ENCODE data around the gene CORO7.
A peak's percentile ranks its signal among the peaks of the same experiment; 100 is the strongest.

CORO7 gene

DNA sequence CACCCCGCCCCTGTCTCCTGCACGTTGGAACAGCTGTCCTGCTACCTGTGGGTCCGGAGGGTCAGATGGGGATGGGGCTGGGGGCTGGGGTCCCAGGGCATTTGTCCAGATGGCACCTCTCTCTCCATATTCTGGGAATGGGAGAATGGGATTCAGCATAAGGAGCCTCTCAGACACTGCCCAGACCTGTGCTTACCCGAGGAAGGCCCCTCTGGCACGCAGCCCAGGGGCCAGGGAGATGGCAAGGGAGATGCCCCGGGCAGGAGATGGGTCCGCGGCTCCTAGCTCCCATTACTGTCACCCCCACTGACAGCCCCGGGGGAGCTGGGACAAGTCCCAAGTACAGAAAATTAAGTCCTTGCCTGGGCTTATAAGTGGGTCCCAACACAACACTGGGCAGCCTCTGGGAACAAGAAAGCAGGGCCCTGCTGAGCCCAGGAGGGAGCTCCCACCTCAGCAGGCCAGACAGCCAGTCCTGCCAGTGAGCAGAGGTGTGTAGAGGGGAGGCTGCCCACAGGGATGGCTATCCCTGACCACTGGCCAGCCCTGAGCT, 43.0 kb downstream of the CORO7 start:
- DNase-seq (ENCODE audit: insufficient read length, low spot score) (peak; percentile 54), FAIRE-seq (no peak)

DNA sequence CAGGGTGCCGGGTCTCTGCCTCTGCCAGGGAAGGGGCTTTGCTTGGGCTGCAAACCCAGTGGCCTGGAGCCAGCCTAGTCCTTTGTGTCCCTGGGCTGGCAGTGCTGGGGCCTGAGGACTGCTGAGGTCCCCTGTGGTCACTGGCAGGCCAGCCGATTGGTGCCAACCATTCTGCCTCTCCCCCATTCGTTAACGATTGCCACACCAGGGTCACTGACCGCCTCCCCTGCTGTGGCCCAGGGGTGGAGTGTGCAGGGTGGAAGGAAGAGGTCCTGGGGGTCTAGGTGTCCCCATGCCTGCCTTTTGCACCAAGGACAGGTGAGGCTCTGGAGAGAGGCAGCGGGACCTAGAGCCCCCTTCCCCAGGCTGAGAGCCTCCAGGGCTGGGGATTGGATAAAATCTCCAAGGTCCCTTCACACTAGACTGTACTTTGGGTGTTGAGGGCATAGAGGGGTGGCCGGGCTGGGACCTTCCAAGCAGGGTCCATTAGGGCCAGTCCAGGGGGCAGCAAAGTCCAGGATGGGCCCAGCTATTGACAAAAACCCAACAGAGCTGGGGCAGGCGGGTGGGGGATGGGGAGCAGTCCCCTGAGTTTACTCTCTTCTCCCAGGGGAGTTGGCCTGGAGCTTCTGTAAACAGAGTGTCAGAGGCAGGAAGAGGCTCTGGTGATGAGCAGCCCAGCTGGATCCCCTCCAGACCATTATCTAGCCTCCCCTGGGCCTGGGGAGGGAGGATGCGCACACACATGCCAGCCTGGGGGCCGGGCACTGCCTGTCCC, 43.6 kb downstream of the CORO7 start:
- DNase-seq (ENCODE audit: insufficient read length, low spot score), result peak; percentile 77
- peak; percentile 88 for FAIRE-seq

DNA sequence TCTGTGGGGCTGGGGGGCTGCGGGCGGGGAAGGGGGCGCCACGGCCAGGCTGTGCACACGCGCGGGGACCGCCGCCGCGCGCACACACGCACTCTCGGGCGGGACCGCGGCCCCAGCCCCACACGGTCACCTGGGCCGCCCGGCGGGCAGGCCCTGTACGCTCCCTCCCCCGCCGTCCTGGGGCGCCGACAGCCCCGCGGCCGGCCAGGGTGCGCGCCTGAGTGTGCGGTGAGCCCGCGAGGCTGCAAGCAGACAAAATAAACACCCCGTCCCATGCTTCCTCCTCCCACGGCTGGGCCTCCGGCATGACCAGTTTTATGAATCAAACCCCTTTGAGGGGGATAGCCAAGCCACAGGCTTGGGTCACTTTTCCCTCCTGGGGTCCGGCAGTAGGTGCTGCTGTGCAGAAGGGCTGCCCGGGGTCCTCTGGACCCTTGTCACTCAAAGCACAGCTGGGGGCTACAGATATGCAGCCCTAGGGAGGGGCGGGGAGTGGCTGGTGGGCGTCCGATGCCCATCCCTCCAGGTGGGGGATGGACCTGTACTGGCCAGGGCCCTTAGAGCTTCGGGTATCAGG, 44.3 kb downstream of the CORO7 start:
- no peak for DNase-seq (ENCODE audit: insufficient read length, low spot score)

DNA sequence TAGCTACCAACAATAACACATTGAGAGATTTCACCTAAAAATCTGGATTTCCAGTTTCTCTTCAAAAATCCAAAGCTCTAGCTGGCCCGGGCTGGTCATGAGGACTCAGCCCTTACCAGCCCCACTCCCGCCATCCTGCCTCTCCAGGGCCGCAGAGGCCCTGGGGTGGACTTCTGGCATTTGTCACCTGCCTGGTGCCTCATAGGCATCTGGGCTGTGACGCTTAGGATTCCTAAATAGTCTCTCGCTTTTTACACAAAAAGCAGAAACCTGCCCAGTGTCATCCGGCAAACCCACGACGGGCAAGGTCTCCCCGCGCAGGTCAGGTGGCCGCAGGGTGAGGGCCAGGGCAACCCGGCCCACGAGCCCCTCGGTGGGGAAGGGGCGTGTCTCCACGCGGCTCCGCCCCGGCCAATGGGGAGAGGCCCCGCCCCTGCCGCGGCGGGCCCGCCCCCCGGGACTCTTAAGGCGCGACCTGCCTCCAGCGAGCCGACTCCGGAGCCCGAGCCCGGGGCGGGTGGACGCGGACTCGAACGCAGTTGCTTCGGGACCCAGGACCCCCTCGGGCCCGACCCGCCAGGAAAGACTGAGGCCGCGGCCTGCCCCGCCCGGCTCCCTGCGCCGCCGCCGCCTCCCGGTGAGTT, 44.9 kb downstream of the CORO7 start, which contains the start of gene VASN:
Gene VASN, plus strand, starts transcription at position 492 of the 644 bp plus-strand sequence. CDS start 9,030 bp downstream, outside the sequence.
- peak; percentile 86 for DNase-seq (ENCODE audit: insufficient read length, low spot score)
- FAIRE-seq, result peak; percentile 71

More for the DNA sequence above, 44.3 kb downstream of the CORO7 start:
- FAIRE-seq, result no peak

DNA sequence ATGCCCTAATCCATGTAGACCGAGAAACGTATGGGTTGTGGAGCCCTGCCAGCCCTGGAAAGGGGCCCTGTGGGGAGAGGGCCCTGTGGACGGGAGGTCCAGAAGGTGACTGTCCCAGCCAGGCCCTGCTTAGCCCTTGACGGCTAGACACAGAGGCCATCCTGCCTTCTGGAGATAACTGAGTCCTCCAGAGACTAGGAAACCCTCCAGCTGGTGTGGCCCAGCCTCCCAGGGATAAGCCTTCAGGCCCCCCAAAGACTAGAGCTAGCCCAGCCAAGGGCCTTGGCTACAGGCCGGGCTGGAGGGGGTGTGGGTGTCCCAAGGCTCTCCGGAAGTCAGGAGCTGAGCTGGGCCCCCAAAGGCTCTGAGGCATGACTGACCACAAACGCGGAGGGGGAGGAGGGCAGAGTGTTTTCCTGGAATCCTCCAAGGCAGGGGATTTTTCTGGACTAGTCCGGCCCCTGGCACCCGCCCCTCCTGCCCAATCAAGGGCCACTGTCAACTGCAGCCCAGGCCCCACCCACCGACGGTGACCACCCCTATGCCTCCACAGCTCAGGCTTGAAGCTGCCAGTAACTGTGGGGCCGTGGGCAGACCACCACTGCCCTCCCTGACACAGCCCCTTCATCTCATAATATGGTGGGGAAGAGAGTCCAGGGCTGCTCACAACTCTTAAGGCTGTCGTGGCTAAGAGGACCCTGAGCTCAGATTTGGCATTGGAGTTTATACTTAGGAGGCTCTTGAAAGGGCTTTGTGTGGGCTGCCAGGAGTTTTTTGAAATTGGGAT, 45.6 kb downstream of the CORO7 start:
- DNase-seq (ENCODE audit: insufficient read length, low spot score) (peak; percentile 82), FAIRE-seq (peak; percentile 80)

DNA sequence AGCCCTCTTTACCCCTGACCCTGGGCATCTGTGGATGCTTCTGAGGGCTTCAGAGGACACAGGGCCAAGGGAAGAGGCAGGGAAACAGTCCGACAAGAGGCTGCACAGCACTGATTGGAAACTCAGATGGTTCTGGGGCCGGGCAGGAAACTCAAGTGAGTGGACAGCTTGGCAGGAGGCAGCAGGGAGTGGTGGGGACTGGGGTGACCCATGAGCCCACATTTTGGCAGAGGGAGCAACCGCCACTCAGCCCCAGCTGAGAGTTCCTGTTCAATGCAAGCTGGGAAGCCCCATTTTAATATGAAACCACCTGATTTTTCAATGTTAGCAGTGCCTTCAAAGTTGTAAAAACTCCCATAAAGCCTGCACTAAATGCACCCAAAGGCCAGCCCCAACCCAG, 46.2 kb downstream of the CORO7 start:
- DNase-seq (ENCODE audit: insufficient read length, low spot score) (no peak), FAIRE-seq (no peak)

DNA sequence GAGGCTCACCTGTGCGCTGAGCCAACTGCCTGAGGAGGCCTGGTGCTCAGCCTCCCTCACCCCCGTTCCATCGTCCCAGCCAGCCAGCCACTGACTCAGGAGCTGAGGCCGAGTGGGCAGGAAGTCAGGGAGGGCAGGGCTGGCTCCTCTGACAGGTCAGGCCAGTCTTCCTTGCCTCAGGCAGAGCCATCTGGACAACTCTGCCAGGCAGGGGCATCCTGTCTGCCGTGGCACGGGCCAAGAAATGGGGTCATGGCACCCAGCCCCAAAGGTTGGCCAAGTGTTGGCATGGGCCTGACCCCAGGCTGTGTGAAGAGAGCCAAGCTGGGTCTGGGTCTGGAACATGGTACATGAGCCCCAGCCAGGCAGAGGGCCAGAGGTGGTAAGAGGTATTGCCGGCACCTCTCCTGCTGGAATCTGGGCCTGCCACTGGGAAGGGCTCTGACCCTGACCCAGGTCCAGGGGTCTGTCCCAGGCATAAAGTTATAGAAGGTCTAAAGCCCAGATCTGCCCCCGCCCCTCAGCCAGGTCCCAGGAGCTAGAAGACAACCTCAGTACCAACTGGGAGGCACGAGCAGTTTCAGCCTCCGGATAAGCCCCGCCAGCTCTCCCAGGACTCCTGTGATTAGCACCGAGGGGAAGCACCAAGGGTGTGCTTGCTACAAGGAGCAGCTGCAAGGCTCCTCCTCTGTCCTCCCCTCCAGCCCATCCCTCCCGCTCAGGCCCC, 47.2 kb downstream of the CORO7 start:
- DNase-seq (ENCODE audit: insufficient read length, low spot score) (peak; percentile 67), FAIRE-seq (peak; percentile 97)

DNA sequence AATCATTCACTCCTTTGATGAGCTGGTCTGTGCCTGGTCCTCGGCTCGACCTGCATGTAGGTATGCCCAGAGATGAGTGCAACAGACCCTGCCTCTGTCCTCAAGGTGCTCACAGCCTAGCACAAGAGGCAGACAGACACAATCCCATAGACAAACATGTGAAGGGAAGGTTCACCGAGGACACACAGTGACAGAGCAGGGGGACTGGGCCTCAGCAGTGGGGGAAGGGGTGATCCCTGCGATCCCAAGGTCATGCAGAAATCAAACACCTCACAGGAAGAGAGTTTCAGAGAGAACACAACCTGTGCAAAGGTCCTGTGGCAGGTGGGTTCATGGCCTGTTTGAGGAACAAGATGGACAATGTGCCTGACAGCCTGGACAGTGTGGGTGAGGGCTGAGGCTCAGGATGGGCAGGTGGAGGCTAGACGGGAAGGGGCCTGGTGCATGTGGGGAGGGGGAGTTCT, 49.0 kb downstream of the CORO7 start:
- DNase-seq (ENCODE audit: insufficient read length, low spot score) (no peak), FAIRE-seq (peak; percentile 85)

DNA sequence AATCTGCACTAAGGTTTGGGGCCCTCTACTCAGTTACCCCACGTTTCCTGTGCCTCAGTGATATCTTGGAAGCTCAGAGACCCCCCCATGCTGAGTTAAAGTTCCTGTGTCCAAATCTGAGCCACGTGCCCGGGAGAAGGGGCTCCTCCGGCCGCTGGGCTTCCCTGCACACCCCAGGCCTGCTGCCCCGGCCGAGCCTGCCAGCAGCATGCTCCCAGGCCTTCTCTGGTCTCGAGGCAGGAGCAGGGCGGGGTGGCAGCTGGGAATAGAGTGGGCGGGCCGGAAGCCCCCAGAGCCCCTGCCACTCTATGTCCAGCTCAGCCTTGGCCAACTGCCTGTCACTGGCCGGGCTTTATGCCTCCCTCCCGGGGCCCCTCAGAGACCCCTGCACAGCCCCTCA, 50.4 kb downstream of the CORO7 start:
- DNase-seq (ENCODE audit: insufficient read length, low spot score) (no peak), FAIRE-seq (no peak)

DNA sequence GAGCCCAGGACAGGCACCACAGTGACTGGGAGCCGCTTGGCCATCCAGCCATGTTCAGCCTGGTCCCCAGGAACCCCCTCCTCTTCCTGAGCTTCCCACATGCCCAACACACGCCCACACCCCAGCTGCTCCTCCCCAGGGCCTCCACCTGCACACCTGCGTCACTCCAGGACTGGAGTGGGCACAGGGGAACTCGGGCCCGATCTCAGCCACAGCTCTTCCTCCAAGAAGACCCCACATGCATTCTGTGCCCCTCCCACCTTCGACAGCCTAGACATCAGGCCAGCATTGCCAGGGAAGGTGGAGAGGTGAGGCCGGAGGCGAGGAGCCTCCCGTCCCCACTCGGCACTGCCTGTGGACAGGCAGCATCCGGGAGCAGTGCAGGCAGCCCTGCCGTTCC, 50.8 kb downstream of the CORO7 start:
- DNase-seq (ENCODE audit: insufficient read length, low spot score) (no peak), FAIRE-seq (no peak)

DNA sequence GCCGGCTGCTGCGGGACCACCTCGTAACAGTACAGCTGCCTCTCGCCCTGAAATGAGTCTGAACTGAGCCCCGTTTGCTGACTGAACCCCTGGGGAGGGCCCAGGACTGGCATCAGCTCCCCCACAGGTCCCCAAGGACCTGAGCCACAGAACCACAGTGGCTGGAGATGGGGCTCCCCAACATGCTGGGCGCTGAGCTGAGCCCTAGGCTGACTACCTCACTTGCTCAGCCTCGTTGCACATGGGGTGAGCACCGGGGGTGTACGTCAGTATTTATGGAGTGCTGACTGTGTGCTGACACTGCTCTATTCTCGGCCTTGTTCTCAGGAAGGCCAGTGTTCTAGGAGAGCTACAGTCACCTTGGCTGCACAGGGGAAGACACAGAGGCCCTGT, 51.4 kb downstream of the CORO7 start:
- no peak for FAIRE-seq
- no peak for DNase-seq (ENCODE audit: insufficient read length, low spot score)

DNA sequence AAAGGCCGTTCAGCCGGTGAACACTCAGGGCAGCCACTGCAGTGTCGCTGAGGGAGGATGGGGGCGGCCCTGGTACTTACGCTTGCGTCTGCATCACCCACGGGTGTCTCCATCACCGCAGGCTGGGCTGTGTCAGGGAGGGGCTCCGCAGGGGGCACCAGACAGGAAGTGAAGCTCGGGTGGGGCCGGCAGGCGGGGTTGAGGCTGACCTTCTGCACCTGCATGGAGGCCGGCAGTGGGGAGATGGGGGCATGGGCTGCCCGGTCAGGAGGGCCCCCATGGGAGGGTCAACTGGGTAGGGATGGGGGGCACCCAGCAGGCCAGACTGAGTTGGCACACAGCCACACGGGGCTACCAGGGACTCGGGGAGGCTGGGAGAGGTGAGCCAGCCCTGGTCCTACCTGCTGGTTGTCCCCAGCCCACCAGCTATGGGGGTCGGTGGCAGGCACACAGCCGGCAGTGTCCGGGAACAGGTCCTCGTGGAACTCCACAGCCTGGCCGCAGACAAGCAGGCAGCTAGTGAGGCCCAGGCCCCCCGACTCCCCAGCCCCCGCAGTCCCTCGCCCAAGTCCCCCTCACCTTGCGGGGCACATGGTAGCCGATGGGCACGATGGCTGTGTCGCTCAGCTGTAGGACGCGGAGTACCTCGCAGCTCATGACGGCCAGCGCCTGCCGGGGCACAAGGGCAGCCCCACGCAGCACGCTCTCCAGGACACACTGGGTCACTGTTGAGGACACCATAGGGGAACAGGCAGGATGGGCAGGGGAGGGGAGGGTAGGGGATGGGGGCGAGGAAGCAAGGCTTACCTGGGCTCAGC, 52.0 kb downstream of the CORO7 start:
- DNase-seq (ENCODE audit: insufficient read length, low spot score) (no peak), FAIRE-seq (no peak)

DNA sequence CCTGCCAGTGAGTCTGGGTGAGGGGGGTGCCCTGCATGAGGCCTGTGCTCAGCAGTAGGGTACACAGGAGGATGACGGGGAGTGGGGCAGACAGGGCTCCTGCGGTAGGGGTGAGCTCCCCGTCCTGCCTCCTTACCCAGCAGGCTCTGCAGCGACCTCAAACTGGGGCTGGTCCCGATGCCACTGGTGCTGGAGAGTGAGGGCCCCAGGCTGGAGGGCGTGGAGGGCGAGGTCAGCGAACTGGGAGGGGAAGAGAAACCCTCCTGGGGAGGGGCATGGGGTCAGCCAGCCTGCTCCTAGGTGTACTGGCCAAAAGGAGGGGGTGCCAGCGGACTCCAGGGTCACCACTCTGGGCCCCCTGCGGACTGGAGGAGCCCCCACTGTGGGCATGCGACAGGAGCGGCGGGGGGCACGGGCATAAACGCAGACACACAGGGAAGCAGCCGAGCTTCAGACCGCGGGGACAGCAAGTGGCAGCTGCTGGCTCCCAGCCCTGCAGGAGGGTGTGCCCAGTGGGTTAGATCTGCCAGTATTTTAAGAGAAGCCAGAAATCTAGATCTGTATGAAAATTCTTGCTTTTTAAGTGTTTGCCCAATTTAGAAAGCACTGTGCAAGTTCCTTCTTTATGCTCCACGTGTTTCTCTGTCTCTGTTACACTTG, 53.8 kb downstream of the CORO7 start:
- FAIRE-seq, result no peak

DNA sequence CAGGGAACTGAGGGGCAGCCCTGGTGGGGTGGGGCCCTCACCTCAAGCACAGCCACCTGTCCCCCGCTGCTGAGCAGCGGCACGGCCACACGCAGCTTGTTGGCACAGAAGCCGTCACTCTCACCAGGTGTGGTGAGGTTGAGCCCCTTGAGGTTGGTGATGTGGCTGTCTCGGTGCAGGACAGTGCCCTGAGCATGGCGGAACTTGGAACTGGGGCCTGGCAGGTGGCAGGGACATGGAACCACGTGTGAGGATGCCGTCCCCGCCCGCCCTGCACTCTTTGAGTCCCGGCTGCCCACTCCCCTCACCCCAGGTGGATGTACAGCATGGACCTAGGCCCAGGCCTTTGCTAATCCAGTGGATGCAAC, 54.5 kb downstream of the CORO7 start:
- FAIRE-seq (no peak), DNase-seq (ENCODE audit: insufficient read length, low spot score) (no peak)

More for the DNA sequence above, 53.8 kb downstream of the CORO7 start:
- no peak for DNase-seq (ENCODE audit: insufficient read length, low spot score)

DNA sequence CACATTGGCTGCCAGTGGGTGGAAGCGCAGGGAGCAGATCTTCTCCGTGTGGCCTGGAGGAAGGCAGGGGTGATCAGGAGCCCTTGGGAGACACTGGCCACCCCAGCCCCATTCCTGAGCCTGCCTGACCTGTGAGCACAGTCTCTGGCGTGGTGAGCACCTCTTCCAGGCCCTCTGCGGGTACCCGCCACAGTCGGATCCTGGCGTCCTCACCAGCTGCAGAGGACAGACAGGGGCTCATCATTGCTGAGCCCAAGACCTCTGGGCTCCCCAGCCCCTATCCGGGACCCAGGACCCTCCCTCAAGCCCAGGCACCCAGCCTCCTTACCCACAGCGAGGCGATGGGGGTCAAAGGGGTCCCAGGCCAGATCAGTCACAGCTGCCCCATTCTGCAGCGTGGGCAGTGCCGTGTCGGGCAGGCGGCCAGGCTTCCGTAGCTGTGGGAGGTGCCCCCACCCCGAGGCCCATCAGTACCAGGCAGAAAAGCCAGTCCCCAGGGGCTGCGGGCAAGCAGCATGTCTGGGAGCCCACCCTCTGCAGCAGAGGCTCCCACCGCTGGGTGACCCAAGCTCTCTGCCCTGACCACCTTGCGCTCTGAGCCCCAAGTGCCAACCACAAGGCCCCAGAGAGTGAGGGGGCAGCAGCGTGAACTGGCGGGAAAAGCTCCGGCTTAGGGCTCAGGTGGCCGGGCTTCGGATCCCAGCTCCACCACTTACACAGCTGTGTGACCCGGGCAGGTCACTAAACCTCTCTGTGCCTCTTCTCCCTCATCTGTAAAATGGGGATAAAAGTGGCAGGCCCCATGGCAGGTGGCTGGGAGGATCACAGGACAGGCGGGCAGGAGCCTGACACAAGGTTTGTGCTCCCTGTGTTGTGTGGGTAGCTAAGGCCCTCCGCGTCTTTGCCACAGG, 55.1 kb downstream of the CORO7 start:
- DNase-seq (ENCODE audit: insufficient read length, low spot score) (no peak), FAIRE-seq (no peak)

DNA sequence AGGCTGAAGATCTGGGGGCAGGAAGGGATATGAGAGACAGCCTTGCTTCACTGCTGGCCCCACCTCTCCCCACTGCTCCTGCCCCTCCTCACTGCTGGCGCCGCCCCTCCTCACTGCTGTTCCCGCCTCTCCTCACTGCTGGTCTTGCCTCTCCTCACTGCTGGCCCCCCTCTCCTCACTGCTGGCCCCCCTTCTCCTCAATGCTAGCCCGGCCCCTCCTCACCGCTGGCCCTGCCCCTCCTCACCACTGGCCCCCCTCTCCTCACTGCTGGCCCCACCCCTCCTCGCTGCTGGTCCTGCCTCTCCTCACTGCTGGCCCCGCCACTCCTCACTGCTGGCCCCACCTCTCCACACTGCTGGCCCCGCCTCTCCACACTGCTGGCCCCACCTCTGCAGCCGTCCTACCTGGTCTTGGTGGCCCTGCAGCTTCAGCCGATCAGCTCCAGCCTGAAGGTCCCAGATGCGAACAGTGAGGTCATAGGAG, 55.8 kb downstream of the CORO7 start:
- FAIRE-seq (no peak), DNase-seq (ENCODE audit: insufficient read length, low spot score) (no peak)

DNA sequence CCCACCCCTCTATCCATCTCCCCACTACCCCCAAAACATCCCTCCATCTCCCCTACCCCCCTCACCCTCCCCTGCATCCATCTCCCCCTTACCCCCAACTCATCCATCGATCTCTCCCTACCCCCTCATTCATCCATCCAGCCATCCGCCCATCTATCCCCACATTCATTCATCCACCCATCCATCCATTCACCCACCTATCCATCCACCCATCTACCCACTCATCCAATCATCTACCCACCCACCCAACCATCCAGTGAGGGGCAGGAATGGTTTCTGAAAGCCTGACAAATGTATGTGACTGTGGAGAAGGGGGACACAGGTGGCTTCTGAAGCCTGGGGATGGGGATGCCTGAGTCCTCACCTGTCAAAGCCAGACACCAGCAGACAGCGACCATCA, 56.5 kb downstream of the CORO7 start:
- no peak for DNase-seq (ENCODE audit: insufficient read length, low spot score)
- no peak for FAIRE-seq

Measured in HTR-8/SVneo (cell line).